ENCODE results near the gene RPGRIP1L. TPM values are rescaled to one million over a fixed set of nuclear protein-coding genes. Genes with fewer than 3 reads are reported as not detected.

The RPGRIP1L gene
- polyA plus RNA-seq, 2 of the 4 experiments (the other 2 are of a cell fraction): 13.0 to 19.6 TPM

DNA sequence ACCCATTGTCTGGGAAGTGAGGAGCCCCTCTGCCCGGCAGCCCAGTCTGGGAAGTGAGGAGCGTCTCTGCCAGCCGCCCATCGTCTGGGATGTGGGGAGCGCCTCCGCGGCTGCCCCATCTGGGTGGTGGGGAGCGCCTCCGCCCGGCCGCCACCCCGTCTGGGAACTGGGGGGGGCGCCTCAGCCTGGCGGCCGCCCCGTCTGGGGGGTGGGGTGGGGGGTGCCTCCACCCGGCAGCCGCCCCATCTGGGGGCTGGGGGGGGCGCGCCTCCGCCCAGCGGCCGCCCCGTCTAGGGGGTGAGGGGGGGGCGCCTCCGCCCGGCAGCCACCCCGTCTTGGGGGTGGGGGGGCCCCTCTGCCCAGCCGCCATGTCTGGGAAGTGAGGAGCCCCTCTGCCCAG is 78.4 kb downstream of the RPGRIP1L start (continued):
- no peak for TF ChIP-seq RARB (CRISPR knock-in tag; IDR thresholded peaks at IDR 0.05)
- TF ChIP-seq, protein P1, sequence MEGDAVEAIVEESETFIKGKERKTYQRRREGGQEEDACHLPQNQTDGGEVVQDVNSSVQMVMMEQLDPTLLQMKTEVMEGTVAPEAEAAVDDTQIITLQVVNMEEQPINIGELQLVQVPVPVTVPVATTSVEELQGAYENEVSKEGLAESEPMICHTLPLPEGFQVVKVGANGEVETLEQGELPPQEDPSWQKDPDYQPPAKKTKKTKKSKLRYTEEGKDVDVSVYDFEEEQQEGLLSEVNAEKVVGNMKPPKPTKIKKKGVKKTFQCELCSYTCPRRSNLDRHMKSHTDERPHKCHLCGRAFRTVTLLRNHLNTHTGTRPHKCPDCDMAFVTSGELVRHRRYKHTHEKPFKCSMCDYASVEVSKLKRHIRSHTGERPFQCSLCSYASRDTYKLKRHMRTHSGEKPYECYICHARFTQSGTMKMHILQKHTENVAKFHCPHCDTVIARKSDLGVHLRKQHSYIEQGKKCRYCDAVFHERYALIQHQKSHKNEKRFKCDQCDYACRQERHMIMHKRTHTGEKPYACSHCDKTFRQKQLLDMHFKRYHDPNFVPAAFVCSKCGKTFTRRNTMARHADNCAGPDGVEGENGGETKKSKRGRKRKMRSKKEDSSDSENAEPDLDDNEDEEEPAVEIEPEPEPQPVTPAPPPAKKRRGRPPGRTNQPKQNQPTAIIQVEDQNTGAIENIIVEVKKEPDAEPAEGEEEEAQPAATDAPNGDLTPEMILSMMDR (IDR thresholded peaks at IDR 0.05): no peak
- TF ChIP-seq ZC3H11A (IDR thresholded peaks at IDR 0.05): no peak
- no peak for TF ChIP-seq CBX8 (IDR thresholded peaks at IDR 0.05)

DNA sequence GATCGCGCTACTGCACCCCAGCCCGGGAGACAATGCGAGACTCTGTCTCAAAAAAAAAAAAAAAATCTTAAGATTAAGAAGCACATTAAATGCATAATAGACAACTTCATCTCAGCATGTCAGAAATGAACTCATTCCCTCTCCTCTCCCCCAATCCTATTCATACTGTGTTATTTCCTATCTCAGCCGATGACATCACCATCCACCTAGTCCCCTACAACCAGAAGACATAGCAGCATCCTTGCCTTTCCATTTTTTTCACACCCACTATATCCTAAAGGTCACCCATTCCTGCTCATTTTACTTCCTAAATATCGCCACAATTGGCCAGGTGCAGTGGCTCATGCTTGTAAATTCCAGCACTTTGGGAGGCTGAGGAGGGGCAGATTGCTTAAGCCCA is 81.3 kb downstream of the RPGRIP1L start:
- Histone ChIP-seq H3K4me3 (no peak overlapping the region), H3K4me2 (no peak overlapping the region), H3K4me1 (no peaks in the 10 kb centered on the region), H3K27ac (no peak overlapping the region), H3K9me3 (no peaks in the 10 kb centered on the region)
- ChIA-PET POLR2A (no interaction called here), CTCF (no interaction called here)
- 93% methylated on average over 6 of the region's 6 CpGs for WGBS (ENCODE audit: missing lambda C conversion rate)
- FAIRE-seq (no peak), DNase-seq (ENCODE audit: low read depth in 1 of 2, low spot score in 1 of 2) (no peak), ATAC-seq (no peak)
- TF ChIP-seq, protein P2, sequence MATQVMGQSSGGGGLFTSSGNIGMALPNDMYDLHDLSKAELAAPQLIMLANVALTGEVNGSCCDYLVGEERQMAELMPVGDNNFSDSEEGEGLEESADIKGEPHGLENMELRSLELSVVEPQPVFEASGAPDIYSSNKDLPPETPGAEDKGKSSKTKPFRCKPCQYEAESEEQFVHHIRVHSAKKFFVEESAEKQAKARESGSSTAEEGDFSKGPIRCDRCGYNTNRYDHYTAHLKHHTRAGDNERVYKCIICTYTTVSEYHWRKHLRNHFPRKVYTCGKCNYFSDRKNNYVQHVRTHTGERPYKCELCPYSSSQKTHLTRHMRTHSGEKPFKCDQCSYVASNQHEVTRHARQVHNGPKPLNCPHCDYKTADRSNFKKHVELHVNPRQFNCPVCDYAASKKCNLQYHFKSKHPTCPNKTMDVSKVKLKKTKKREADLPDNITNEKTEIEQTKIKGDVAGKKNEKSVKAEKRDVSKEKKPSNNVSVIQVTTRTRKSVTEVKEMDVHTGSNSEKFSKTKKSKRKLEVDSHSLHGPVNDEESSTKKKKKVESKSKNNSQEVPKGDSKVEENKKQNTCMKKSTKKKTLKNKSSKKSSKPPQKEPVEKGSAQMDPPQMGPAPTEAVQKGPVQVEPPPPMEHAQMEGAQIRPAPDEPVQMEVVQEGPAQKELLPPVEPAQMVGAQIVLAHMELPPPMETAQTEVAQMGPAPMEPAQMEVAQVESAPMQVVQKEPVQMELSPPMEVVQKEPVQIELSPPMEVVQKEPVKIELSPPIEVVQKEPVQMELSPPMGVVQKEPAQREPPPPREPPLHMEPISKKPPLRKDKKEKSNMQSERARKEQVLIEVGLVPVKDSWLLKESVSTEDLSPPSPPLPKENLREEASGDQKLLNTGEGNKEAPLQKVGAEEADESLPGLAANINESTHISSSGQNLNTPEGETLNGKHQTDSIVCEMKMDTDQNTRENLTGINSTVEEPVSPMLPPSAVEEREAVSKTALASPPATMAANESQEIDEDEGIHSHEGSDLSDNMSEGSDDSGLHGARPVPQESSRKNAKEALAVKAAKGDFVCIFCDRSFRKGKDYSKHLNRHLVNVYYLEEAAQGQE (IDR thresholded peaks at IDR 0.05): no peak
- TF ChIP-seq, protein P3, sequence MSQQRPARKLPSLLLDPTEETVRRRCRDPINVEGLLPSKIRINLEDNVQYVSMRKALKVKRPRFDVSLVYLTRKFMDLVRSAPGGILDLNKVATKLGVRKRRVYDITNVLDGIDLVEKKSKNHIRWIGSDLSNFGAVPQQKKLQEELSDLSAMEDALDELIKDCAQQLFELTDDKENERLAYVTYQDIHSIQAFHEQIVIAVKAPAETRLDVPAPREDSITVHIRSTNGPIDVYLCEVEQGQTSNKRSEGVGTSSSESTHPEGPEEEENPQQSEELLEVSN (IDR thresholded peaks at IDR 0.05; ENCODE audit: borderline replicate concordance, low read depth): no peak
- TF ChIP-seq, protein P4, sequence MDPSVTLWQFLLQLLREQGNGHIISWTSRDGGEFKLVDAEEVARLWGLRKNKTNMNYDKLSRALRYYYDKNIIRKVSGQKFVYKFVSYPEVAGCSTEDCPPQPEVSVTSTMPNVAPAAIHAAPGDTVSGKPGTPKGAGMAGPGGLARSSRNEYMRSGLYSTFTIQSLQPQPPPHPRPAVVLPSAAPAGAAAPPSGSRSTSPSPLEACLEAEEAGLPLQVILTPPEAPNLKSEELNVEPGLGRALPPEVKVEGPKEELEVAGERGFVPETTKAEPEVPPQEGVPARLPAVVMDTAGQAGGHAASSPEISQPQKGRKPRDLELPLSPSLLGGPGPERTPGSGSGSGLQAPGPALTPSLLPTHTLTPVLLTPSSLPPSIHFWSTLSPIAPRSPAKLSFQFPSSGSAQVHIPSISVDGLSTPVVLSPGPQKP (IDR thresholded peaks at IDR 0.05; ENCODE audit: low read depth, low read length): no peak
- TF ChIP-seq FOSB (CRISPR knock-in tag; IDR thresholded peaks at IDR 0.05) (no peak), EHMT2 (IDR thresholded peaks at IDR 0.05; ENCODE audit: low read depth) (no peak), MAFK (IDR thresholded peaks at IDR 0.05; ENCODE audit: partially characterized antibody) (no peak), SMC3 (IDR thresholded peaks at IDR 0.05) (no peak), FOXS1 (CRISPR knock-in tag; IDR thresholded peaks at IDR 0.05) (no peak), NPAS2 (CRISPR knock-in tag; IDR thresholded peaks at IDR 0.05; ENCODE audit: borderline replicate concordance) (no peak), HOXB5 (CRISPR knock-in tag; IDR thresholded peaks at IDR 0.05) (no peak), SREBF2 (IDR thresholded peaks at IDR 0.05) (no peak), ZC3H11A (IDR thresholded peaks at IDR 0.05) (no peak), ZNF302 (CRISPR knock-in tag; IDR thresholded peaks at IDR 0.05) (no peak), ESRRA (IDR thresholded peaks at IDR 0.05; ENCODE audit: borderline replicate concordance, low read length) (no peak)
- TF ChIP-seq, protein P5, sequence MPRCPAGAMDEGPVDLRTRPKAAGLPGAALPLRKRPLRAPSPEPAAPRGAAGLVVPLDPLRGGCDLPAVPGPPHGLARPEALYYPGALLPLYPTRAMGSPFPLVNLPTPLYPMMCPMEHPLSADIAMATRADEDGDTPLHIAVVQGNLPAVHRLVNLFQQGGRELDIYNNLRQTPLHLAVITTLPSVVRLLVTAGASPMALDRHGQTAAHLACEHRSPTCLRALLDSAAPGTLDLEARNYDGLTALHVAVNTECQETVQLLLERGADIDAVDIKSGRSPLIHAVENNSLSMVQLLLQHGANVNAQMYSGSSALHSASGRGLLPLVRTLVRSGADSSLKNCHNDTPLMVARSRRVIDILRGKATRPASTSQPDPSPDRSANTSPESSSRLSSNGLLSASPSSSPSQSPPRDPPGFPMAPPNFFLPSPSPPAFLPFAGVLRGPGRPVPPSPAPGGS (IDR thresholded peaks at IDR 0.05): no peak
